Activated T-helper 1 cell treated with anti-CD3 and anti-CD28 coated beads, Interleukin-2, amount 50 U/mL, for 16 hours (primary cell): ENCODE data around the gene NKTR.

ENCODE experiments used
- DNase-seq, 2 donors: peaks; one replicate each; pipeline ENCODE4 v3.0.0-alpha.2; 2020; ENCODE audit warnings: low read depth in 1 of 2, low spot score in 1 of 2

Gene NKTR

DNA sequence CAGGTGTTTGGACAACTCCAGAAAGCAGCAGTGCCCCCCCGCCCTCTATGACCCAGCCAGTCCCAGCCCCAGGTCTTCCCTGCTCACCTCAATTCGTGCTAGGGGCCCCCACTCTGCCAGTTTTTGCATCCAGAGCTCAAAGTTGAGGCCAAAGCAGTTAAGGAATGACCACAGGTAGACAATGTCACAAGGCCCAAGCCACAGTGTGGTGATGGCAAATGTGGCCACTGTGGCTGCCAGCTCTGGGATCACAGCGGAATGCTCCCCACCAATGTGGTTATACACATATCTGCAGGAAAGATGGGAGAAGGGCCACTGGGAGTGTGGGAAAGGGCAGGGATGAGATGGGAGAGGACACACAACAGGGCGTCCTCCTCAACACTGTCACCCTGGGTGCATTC is 93.0 kb downstream of the NKTR start:
- DNase-seq, result no peak

DNA sequence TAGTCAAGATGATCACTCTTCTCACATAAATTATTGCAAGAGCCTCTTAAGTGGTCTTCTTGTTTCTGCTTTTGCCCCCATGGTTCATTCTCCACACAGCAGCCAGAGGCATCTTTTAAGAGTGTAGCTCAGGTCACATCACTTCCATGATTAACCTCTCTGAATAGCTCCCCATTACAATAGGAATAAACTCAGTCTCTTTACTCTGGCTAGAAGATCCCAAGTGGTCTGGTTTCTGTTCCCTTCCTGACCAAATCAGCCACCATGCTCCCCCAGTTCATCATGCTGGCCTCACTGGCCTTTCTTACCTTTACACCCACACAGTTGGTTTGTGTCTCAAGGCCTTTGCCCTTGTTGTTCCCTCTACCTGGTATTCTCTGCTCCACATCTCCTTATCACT is 93.9 kb downstream of the NKTR start:
- DNase-seq, result no peak

DNA sequence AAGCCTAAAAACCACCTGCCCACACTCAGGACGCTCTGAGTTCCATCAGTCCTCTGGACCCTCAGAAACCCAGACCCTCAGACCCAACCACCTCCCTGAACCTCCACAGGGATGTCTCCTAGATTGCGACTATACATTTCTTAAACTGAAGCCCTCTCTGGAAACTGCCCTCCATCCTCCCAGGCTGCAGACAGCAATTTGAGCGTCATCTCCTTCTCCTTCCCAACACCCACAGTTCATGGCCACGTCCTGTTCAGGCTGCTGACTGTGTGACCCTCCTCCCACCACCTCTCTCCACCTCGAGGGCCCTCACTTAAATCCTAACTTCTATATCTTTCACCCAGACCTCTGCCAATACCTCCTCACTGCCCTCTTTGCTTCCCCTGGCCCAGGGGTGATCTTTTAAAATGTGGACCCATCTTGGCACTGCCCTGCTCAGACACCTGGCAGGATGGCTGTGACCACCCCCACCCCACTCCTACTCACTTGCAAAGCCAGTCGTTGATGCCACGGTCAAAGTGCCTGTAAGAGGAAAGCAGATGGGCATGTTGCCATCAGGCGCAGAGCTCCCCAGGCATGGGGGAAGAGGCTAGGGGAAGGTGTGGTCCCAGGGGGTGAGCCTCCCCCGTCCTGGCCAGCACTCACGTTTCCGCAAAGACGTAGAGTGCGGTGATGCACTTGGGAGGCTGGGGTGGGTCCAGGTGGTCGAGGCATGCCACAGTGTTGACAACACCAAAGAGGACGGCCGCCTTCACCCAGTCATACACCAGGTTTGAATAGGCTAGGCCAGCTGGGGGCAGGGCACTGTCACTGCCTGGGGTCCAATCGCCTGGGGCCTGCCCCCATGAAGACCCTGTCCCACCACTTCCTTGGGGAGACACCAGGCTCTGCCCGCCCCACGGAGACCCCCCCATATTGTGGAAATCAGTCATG is 96.1 kb downstream of the NKTR start:
- no peak for DNase-seq

DNA sequence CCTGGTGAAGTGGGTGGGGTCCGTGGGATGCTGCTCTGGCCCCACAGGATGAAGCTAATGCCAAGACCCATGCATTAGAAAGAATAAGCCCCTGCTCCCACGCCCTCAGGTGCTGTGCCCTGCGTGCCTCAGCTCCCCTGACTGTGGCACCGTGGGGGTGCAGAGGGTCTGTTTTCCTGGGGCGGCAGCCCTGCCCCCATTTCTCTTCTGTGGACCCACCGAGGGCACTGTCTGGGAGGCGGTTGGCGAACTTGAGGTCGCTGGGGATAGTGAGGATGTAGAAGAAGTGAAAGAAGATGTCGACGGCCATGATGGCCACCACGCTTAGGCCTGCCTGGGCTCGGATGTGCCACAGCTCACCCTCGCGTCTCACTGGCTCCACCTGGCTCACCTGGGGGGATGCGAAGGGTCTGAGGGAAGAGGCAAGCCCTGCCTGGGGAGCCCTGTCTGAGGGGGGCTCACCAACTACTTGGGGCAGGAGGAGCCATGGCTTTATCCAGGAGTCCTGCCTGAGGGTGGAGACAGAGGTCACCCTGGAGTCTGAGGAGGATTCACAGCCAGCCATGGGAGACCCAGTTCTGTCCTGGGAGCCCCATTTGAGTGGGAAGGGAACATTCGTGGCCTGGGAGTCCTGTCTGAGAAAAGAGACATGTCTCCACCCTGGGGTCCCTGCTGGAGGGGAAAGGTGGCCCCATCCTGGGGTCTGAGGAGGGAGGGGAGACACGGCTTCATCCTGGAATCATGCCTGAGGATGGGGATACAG is 97.0 kb downstream of the NKTR start:
- no peak for DNase-seq
